Activated T-helper 1 cell treated with anti-CD3 and anti-CD28 coated beads, Interleukin-12 subunit alpha, Interleukin-12 subunit beta, Interleukin-2, Interleukin-4 antibody, amounts not matched to agents 30 ng/mL and 10 ng/mL and 1 ng/mL, durations not matched to agents 14 hours and 24 hours and 36 hours (primary cell): ENCODE measurements around the gene NECTIN2. TPM values are rescaled to one million over a fixed set of nuclear protein-coding genes. Genes with fewer than 3 reads are reported as not detected.

Experiments
- DNase-seq: peaks from one replicate; pipeline ENCODE4 v3.0.0; 2021; ENCODE audit warnings: low spot score
- H3K27ac Mint-ChIP-seq: one replicate; pipeline ENCODE4 v1.8.0; 2021; ENCODE audit warnings: mild to moderate bottlenecking, mixed read lengths
- H3K27me3 Mint-ChIP-seq: one replicate; pipeline ENCODE4 v1.8.0; 2022; ENCODE audit warnings: mild to moderate bottlenecking, moderate library complexity, mixed read lengths; ENCODE audit not compliant: insufficient read depth
- H3K36me3 Mint-ChIP-seq: one replicate; pipeline ENCODE4 v1.8.0; 2021; ENCODE audit warnings: low read depth, mixed read lengths
- H3K4me1 Mint-ChIP-seq: one replicate; pipeline ENCODE4 v1.8.0; 2021; ENCODE audit warnings: low read depth, mixed read lengths
- H3K4me3 Mint-ChIP-seq: one replicate; pipeline ENCODE4 v1.8.0; 2021; ENCODE audit warnings: mild to moderate bottlenecking, moderate library complexity, mixed read lengths
- H3K9me3 Mint-ChIP-seq: one replicate; pipeline ENCODE4 v1.8.0; 2021; ENCODE audit warnings: mixed read lengths
- intact Hi-C: fragments of 100-400 bp; cut with micrococcal nuclease; formaldehyde crosslinking; loops from one replicate; pipeline ENCODE4 v1.15.1; 2024
- total RNA-seq: library from RNA; stranded (reverse); gene quantifications from 2 replicates; pipeline ENCODE4 v1.2.3, GENCODE V29; 2022

NECTIN2 gene
- total RNA-seq, 1 donor from 2014 or later: 0.08 TPM

- Mint-ChIP-seq H3K36me3 (no peaks in the 10 kb centered on the region), H3K4me3 (no peak overlapping the region), H3K9me3 (no peaks in the 10 kb centered on the region), H3K27ac (no peak overlapping the region), H3K27me3 (peaks cover 19% of the 10 kb centered on the region), H3K4me1 (no peaks in the 10 kb centered on the region)
- no peak for DNase-seq
- intact Hi-C loops: no loop called here
Measured at GRCh38 chr19:44810234-44811121, 35.6 kb upstream of the NECTIN2 start.

- Mint-ChIP-seq H3K27me3 (peaks cover 19% of the 10 kb centered on the region), H3K27ac (no peak overlapping the region), H3K9me3 (no peaks in the 10 kb centered on the region), H3K4me1 (no peaks in the 10 kb centered on the region), H3K36me3 (no peaks in the 10 kb centered on the region), H3K4me3 (no peak overlapping the region)
- intact Hi-C loops: no loop called here
- no peak for DNase-seq
Measured at GRCh38 chr19:44811122-44811419, 35.0 kb upstream of the NECTIN2 start.

GRCh38 chr19:44812142-44812718 is 33.9 kb upstream of the NECTIN2 start:
- DNase-seq: no peak
- Mint-ChIP-seq H3K27ac (no peak overlapping the region), H3K36me3 (no peaks in the 10 kb centered on the region), H3K4me1 (no peaks in the 10 kb centered on the region), H3K27me3 (peaks cover 13% of the 10 kb centered on the region), H3K4me3 (no peak overlapping the region), H3K9me3 (no peaks in the 10 kb centered on the region)
- intact Hi-C loops: no loop called here

GRCh38 chr19:44813070-44813840 is 32.8 kb upstream of the NECTIN2 start:
- no peak overlapping the region for H3K27ac Mint-ChIP-seq
- no peak overlapping the region for H3K4me3 Mint-ChIP-seq
- no peak for DNase-seq
- no peaks in the 10 kb centered on the region for H3K4me1 Mint-ChIP-seq
- intact Hi-C loops: no loop called here
- H3K27me3 Mint-ChIP-seq: peaks cover 13% of the 10 kb centered on the region
- H3K9me3 Mint-ChIP-seq: no peaks in the 10 kb centered on the region
- no peaks in the 10 kb centered on the region for H3K36me3 Mint-ChIP-seq

GRCh38 chr19:44813841-44814470 is 32.1 kb upstream of the NECTIN2 start:
- no peak for DNase-seq
- Mint-ChIP-seq H3K4me3 (no peak overlapping the region), H3K4me1 (no peaks in the 10 kb centered on the region), H3K27me3 (peaks cover 9% of the 10 kb centered on the region), H3K9me3 (no peaks in the 10 kb centered on the region), H3K36me3 (no peaks in the 10 kb centered on the region), H3K27ac (no peak overlapping the region)
- intact Hi-C loops: no loop called here

GRCh38 chr19:44814517-44814916 is 31.6 kb upstream of the NECTIN2 start:
- intact Hi-C loops: no loop called here
- Mint-ChIP-seq H3K9me3 (no peaks in the 10 kb centered on the region), H3K36me3 (no peaks in the 10 kb centered on the region), H3K4me3 (no peak overlapping the region), H3K4me1 (no peaks in the 10 kb centered on the region), H3K27ac (no peak overlapping the region), H3K27me3 (peaks cover 4% of the 10 kb centered on the region)
- no peak for DNase-seq

GRCh38 chr19:44816301-44816700 is 29.8 kb upstream of the NECTIN2 start:
- Mint-ChIP-seq H3K9me3 (no peaks in the 10 kb centered on the region), H3K36me3 (no peaks in the 10 kb centered on the region), H3K4me1 (no peaks in the 10 kb centered on the region), H3K4me3 (no peak overlapping the region), H3K27me3 (peaks cover 1% of the 10 kb centered on the region), H3K27ac (no peak overlapping the region)
- no peak for DNase-seq
- intact Hi-C loops: no loop called here

GRCh38 chr19:44817725-44818465 is 28.2 kb upstream of the NECTIN2 start:
- no peak for DNase-seq
- Mint-ChIP-seq H3K4me3 (no peak overlapping the region), H3K36me3 (no peaks in the 10 kb centered on the region), H3K27me3 (peaks cover 1% of the 10 kb centered on the region), H3K4me1 (no peaks in the 10 kb centered on the region), H3K27ac (no peak overlapping the region), H3K9me3 (no peaks in the 10 kb centered on the region)
- intact Hi-C loops: no loop called here

GRCh38 chr19:44818466-44819031 is 27.5 kb upstream of the NECTIN2 start:
- DNase-seq: no peak
- no peak overlapping the region for H3K4me3 Mint-ChIP-seq
- H3K27me3 Mint-ChIP-seq: peaks cover 1% of the 10 kb centered on the region
- H3K36me3 Mint-ChIP-seq: no peaks in the 10 kb centered on the region
- H3K4me1 Mint-ChIP-seq: no peaks in the 10 kb centered on the region
- intact Hi-C loops: no loop called here
- H3K27ac Mint-ChIP-seq: no peak overlapping the region
- no peaks in the 10 kb centered on the region for H3K9me3 Mint-ChIP-seq

GRCh38 chr19:44819246-44819832 is 26.8 kb upstream of the NECTIN2 start:
- no peak for DNase-seq
- Mint-ChIP-seq H3K4me3 (no peak overlapping the region), H3K27me3 (no peaks in the 10 kb centered on the region), H3K9me3 (no peaks in the 10 kb centered on the region), H3K27ac (no peak overlapping the region), H3K36me3 (no peaks in the 10 kb centered on the region), H3K4me1 (no peaks in the 10 kb centered on the region)
- intact Hi-C loops: no loop called here

- Mint-ChIP-seq H3K36me3 (no peaks in the 10 kb centered on the region), H3K27ac (no peak overlapping the region), H3K4me1 (no peaks in the 10 kb centered on the region), H3K9me3 (no peaks in the 10 kb centered on the region), H3K27me3 (peaks cover 6% of the 10 kb centered on the region), H3K4me3 (no peak overlapping the region)
- DNase-seq: no peak
- intact Hi-C loops: no loop called here
Measured at GRCh38 chr19:44820648-44821609, 25.2 kb upstream of the NECTIN2 start.
